Stimulated activated CD8-positive, alpha-beta memory T cell treated with anti-CD3 and anti-CD28 coated beads, Interleukin-15, amount 100 ng/mL, for 4 hours (primary cell): ENCODE results near the gene ENPP6.
A peak's percentile ranks its signal among the peaks of the same experiment; 100 is the strongest.

Source experiments
- DNase-seq, 2 donors: peaks; one replicate each; pipeline ENCODE4 v3.0.0-alpha.2; 2020; ENCODE audit warnings: low read depth in 2 of 2

Gene ENPP6

DNA sequence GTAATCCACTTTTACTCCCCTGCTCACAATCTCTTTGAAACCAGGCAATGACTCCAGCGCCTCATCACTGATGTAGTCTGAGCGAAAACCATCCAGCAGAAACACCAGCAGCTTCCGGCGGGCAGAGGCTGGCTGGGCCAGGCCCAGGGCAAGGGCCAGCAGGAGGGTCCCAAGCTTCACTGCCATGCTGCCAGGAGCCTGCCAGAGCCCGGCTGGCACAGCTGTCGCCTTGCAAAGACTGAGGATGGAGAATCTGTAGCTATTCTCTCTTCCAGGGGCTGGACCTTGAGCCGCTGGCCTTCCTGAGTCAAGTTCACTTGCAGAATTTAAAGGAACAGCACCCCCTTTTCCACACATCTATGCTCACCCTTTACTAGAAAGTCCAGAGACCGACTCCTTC is at the start of gene ENPP6:
TSS of gene ENPP6 (minus strand) at position 240 of the 400 bp plus-strand sequence. CDS start at position 186, 54 bp downstream.
- DNase-seq, result no peak

DNA sequence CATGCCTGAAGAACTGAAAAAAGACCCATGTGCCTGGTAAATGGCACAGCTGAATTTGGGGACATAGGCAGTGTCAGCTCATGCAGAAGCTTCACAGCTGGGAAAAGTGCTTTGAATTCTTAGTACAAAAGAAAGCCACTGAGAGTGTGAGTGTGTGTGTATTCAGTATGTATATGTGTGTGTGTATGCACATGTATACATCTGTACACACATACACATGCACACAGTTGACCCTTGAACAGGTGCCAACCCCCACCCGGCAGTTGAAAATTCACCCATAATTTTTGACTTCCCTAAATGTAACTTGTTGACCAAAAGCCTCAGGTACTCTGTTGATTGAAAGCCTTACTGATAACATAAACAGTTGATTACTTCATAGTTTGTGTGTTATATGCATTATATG is 49.5 kb upstream of the ENPP6 start:
- DNase-seq, result no peak

DNA sequence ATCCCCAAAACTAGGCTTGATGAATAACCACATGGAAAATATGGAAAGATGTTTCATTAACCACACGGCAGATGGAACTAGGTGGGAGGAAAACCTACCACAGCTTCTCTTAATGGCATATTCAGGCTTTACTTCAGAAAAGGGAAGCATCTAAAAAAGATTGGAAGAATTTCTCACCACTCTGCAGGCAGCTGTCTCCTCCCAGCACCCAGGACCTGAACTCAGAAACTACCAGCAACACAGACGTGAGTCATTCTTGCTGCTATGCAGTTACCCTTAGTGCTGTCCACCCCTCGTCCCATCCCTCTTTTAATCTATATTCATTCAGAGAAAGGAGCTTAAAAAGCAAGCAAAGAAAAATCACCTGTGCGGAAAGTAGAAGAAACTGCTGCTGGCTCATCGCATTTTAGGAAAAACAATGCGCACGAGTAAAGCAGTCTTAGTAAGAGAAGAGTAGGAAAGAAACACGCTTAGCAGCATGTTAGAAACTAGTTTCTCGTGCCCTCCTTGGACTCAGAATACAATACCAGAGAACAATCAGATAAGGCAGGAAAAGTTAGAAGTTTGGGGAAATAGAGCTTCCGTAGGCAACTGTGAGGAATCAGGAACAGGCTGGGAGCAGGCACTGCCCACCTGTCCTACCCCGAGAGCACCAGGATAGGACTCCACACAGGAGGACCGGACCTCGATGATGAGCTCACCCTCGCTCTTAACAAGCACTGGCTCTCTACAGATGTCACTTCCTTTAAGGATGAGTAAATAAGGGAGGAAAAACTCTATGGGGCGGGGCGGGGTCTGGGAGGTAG is 48.1 kb upstream of the ENPP6 start:
- DNase-seq, result no peak

DNA sequence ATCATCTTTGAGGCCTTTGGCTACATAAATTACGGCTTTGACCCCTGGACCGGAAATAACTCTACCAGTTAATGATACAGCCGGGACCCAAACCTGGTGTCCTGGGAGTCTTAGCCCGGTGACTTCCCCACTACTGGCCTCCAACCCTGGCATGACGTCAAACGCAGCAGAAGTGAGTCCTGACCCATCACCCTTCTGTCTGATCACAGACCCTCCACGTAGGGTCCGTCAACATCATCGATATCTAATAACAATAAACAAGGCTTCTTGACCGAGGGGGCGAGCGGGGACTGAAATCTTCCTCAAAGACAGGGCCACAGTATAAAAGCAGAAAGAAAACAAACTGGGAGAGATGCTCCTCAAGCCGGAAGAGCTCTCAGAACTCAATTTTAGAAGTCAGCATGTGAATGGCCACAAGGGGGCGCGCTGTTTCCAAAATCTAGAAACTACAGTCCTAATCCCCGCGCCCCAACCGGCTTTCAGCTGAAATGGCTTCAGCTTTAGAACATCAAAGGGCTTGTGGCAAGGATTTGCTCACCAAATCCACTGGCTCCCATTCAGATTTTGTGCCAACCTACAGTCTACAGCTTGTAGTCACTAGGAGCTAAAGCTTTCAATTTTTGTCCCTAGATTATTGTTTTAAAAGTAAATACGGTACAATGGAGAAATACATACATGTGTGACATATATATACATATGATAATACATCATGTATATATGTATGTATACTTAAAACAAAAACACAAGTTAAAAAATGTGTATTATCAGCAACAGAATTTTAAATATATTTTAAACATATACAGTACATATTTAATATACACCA is 46.4 kb upstream of the ENPP6 start:
- DNase-seq, result peak; percentile 76 to 86

DNA sequence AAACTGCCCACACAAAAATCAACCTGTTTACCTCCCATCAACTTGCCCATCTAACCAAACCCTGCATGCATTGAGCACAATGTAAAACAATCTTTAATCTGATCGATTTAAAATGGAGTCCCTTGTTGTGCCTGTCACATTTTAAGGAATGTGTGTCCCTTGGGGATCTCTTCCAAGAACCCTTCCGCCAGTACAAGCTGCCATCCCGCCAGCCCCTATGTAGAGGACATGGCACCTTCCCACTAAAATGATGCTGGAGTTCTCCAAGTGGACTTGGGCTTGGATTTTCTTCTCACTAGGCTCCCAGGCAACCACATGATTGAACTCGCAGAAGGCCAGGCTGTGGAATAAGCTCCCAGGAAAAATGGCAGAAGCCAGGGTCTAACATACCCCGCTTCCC is 45.8 kb upstream of the ENPP6 start:
- DNase-seq, result no peak

DNA sequence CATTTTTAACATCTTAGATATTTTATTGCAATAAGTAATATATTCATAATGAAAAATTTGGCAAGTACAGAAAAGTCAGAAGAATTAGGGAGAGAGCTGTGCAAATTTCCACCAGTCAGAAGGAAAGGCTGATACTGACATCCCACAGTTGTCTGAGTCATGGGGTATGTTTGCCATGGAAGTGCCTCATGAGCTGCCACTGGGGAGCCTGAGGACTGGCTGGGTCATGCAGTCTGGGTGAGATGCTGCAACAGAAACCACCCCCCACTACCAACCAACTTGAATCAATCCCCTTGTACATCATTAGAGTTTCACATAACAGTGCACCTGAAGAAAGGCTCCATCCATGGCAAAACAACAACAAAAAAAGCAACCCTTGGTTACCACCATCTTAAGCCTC is 45.2 kb upstream of the ENPP6 start:
- DNase-seq, result no peak

DNA sequence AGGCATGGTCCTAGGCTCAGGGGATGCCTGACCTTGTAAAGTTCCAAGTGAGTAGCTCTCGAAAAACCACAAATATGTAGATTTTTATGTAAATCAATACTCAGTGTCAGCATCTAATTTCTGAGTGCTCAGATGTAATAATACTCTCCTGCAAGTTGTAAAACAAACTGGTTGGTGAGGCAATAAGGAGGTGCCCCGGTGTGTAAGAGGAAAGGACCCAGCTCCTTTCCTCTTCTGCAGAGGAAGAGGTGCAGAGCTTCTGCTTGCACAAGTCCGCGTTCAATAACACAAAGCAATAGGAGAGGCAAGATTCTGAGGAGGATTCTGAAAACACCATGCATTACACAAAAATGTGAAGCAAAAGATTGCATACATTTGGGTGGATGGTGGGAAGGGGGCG is 43.6 kb upstream of the ENPP6 start:
- DNase-seq, result no peak

DNA sequence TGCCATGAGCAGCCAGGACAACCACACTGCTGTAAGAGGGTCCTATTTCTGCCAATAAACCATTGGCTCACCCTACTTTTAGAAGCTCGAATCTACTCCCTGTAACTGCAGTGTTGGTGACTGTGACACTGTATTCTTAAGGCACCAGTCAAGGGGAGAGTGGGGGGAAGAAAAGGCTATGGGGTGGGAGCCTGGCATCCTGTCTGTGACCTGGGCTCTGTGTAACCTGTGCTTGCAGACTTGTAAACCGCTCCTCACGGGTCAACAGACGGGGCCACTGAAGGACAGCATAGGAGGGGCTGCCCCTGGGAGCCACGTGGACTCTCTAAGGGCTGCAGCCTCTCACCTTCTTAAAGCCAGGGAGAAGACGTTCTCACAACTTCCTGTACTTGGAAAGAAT is 42.2 kb upstream of the ENPP6 start:
- DNase-seq, result no peak

DNA sequence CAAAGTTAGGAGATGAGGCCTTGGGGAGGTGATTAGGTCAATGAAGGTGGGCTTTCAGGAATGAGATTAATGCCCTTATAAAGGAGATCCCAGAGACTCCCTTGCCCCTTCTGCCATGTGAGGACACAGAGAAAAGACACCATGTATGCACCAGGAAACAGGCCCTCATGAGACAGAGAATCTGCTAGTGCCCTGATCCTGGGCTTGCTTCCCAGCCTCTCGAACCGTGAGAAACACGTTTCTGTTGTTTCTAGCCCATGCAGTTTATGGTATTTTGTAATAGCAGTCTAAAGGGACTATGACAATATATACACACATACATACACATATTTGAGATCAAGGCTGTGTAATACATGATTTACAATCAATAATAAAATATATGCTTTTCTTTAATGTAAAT is 41.4 kb upstream of the ENPP6 start:
- no peak for DNase-seq

DNA sequence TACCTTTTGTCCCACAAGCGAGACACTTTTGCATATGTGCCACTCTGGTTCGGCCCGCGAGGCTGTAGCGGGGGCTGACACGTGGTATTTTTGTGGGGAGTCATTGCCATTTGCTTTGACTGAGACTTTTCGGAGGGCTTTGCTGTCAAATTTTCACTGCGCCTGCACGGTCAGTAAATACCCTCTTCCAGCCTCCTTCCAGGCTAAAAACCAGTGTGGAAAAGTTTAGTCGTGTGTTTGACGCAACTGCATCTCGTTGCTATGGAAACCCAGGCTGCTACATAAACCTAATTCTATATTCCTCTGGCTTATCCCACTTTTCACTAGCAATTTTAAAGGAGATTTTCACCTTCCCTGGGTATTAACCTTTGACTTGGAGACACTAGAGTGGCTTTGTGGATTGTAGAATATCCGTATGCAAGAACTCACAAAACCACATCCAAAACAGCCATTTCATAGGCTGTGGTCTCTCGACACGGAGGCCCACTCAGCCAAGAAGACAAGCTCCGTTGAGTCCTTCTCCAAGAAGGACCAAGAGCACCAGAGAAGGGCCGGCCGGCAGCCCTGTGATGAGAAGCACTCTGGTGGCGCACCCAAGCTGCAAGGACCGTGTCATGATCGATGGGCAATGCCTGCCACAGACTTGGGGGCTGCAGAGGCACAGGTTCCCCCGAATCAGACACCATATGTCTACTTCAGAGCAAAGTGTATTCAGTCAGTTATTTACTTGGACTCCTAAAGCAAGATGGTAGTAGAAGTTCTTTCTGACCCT is 38.4 kb upstream of the ENPP6 start:
- no peak for DNase-seq

DNA sequence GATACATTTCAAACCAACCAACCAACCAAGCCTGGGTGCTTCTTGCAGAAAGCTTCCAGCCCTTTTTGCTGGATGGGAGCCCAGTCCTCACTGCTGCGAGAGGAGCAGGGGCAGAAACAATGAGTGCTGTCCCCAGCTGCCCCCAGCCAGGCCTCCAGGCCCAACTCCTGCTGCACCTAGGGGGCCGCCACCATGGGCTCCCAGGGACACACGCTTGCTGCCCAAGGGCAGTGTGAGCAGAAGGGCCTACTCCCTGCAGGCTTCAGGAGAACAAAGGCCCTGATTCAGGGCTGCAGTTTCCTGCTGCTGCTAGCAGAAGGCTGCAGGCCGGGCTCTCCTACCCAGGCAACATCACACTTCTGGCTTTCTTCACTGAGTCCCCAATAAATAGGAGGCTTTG is 37.7 kb upstream of the ENPP6 start:
- DNase-seq, result no peak

DNA sequence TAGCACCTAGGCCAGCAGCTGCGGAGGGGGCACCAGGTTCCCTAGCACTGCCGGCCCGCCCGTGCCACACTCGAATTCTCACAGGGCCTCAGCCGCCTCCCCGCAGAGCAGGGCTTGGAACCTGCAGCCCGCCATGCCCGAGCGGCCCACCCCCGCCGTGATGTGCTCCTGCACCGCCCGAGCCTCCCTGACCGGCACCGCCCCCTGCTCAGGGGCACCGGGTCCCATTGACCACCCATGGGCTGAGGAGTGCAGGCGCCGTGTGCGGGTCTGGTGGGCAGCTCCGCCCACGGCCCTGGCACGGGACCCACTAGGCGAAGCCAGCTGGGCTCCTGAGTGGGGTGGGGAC is 35.4 kb upstream of the ENPP6 start:
- DNase-seq, result no peak

DNA sequence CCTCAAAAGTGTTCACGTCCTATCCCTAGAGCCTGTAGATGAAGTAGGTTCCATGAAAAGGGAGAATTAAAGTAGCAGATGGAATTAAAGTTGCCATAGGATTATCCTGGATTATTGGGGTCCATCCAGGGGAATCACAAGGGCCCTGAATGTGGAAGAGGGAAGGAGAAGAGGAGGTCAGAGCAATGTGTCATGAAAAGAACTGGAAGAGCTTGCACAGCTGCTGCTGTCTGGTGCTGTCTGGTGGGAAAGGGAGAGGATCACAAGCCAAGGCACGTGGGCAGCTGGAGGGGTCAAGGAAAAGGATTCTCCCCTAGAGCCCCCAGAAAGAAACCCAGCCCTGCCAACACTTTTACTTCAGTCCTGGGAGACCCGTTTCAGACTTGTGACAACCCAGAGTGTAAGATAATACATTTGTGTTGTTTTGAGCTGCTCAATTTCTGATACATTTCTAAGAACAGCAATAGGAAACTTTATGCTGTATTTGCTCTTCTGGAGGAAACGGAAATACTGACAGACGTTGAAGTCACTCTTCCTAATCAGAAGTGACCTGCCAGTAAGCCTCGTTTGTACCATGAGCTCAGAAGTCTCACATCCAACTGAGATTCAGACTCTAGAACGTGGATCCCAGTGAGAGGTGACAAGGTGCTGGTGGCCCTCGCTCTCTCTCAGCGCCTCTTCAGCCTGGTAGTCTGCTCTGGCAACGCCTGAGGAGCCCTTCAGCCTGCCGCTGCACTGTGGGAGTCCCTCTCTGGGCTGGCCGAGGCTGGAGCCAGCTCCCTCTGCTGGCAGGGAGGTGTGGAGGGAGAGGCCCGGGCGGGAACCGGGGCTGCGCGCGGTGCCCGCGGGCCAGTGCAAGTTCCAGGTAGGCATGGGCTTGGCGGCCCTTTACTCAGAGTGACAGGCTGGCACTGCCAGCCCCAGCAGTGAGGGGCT is 34.7 kb upstream of the ENPP6 start:
- no peak for DNase-seq

DNA sequence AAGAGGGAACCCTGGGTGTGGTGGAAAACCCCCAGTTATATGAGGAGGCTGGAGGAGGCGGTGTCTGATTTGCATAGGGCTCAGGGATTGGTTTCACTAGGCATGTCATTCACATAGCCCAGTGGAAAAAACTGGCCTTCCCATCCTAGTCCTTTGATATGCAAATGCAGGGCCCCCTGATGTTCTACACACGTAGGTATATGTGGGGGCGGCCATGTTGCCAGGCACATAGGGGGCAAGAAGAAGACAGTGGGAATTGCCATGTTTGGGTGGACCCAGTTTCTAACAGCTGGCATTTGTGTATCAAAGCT is 34.0 kb upstream of the ENPP6 start:
- DNase-seq, result no peak

DNA sequence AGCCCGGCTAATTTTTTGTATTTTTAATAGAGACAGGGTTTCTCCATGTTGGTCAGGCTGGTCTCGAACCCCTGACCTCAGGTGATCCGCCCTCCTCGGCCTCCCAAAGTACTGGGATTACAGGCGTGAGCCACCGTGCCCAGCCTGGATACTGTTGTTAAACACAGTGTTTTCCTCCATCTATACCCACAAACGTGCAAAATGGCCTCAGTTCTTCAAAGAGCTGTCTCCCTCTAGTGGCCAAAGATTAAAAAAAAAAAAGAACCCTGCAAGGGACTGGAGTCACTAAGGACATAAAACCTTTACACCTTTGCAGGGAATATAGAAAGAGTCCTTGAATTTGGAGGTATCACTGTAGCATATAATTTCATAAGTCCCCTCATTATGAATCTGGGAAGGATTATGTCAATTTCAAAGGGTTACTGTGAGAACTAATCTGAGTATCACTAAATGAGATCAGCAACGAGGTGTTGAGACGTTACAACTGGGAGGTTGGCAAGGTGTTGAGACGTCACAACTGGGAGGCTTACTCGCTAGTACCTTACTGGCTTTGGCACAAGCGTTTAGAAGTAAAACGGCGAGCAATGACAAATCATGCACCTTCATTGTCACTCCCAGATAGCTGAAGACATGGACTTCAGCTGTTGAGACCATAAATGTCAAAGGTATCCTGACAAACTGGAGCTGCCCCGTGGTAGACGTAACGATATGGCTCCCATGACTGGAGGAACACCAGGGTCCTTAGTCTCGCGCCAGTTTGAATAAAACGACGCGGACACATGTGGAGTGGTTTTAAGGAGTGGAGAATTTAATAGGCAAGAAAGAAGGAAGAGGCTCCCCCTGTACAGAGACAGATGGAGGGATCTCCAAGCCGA is 33.4 kb upstream of the ENPP6 start:
- DNase-seq, result no peak

DNA sequence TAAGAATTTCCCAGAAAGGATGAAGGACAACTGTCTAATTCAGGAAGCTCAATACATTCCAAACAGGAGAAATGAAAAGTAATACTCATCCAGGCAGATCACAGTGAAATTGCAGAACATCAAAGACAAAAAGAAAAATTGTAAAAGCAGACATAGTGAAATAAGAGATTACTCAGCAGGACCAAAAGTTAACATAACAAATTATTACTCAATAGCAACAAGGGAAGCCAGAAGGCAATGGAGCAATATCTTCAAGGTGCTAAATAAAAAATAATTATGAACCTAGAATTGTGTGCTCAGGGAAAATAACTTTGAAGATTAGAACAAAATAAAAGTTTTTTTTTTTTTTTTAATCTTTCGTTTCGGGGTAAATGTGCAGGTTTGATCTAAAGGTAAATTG is 30.5 kb upstream of the ENPP6 start:
- no peak for DNase-seq

DNA sequence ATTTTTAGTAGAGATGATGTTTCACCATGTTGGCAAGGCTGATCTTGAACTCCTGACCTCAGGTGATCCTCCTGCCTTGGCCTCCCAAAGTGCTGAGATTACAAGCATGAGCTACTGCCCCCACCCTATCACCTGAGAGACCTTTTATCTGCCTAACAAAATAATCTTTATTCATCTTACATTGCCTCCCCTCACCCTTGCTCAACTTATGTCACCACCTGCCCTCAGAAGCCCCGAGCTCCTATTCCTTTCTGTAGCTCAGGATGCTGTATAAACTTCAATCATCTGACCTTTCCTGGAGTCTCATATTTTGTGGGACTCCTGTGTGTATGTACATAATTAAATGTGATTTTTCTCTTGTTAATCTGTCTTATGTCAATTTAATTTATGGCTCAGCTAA is 29.7 kb upstream of the ENPP6 start:
- no peak for DNase-seq

DNA sequence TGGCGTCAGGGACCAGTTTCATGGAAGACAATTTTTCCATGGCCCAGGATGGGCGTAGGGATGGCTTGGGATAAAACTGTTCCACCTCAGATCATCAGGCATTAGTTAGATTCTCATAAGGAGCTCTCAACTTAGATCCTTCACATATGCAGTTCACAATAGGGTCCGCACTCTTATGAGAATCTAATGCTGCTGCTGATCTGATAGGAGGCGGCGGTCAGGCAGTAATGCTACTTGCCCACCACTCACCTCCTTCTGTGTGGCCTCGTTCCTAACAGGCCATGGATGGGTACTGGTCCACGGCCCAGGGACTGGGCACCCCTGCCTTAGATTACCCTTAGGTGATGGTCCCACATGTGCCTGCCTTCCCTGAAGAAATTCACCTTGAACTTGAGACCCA is 28.8 kb upstream of the ENPP6 start:
- DNase-seq, result no peak

DNA sequence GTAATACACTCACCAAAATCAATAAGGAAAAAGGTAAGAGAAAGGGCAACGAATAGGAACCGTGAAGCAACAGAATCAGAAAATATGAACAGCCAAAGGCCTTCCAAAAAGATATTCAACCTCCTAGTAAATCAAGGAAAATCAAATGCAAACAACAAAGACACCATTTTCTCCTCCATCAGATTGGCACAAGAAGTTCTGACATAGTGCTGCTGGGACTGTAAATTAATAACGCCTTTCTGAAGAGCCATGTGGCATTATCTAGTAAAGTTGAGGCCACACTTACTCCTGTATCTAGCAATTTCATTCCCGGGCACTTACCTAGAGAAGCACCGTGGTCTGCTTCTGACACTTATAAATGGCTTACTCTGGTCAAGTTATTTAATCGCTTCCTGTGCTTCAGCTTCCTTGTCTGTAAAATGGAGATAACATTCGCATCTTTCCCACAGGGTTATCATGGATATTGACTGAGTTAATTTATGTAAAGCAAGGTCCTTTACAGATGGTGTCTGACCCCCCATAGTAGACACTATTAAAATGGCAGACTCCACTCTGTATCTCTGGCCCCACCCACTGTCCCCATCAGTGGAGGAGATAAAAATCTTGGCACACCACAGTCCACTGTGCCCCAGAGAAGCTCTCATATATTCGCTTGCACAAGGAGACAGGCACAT is 20.5 kb upstream of the ENPP6 start:
- no peak for DNase-seq

DNA sequence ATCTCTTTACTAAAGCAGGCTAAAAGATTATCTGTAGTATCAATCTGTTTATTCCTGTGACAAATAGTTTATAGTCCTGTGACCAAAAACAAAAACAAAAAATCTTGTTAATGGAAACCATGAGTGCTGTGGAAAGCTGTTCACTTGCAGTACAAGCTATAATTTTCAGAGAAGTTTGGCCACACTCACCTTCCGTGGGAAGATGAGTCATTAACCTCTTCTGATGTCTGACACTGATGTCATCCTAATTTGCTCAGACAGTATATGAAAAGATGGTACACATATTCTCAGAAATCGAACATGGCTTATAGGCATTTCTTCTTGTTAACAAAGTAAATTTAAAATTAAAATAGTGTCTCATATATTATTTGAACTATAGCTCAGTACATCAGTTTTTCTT is 19.9 kb upstream of the ENPP6 start:
- DNase-seq, result peak in 1 of 2 donors; percentile 42
